K562 (cell line): ENCODE data around the gene OR13J1. TPM values are rescaled to one million over a fixed set of nuclear protein-coding genes. Genes with fewer than 3 reads are reported as not detected.

ENCODE experiments used
- ATAC-seq: fragments of 200-7000 bp; cut with Tn5 transposase; 3 replicates; pipeline ENCODE4 v1.9.1; 2020; ENCODE audit warnings: moderate library complexity
- BruUV-seq: library from RNA; stranded (reverse); fragments of 400-500 nt; replicated peaks from 2 replicates; lab custom pipeline; 2021; lab: Mats Ljungman, UMichigan
- CTCF ChIA-PET: fragments of 300-600 bp; formaldehyde crosslinking; extraction: SDS; loops from one replicate; lab custom pipeline; 2021; ENCODE audit warnings: low intra/inter-chr PET ratio; lab: Yijun Ruan, JAX
- POLR2A ChIA-PET: fragments of 300-600, 350-650 bp; sonication (Branson Sonifier 250); formaldehyde crosslinking; extraction: SDS; loops from one replicate; lab custom pipeline; 2021; ENCODE audit warnings: antibody characterized with exemption, inconsistent platforms; lab: Yijun Ruan, JAX
- DNase-seq, 4 experiments: peaks; one replicate each; pipeline versions ENCODE4 v3.0.0 to v3.0.0-alpha.2; 2011 to 2018; ENCODE audit warnings: low spot score in 3 of 4, mixed read lengths in 3 of 4; ENCODE audit errors: extremely low read depth in 1 of 4
- FAIRE-seq: peaks from 2 replicates; lab custom pipeline; 2011; peaks lifted over from hg19 to GRCh38; lab: Jason Lieb, UNC
- H2AFZ ChIP-seq: 2 replicates; pipeline ENCODE4 v1.6.0; 2011; ENCODE audit warnings: low read depth, low read length, control low read depth, inconsistent platforms
- H3K27ac ChIP-seq: fragments of 200-600 bp; 3 replicates; pipeline ENCODE4 v1.8.0; 2011; ENCODE audit warnings: low read depth, mild to moderate bottlenecking, control low read depth, inconsistent platforms, low read length, moderate library complexity, mixed read lengths; ENCODE audit errors: extremely low read depth
- H3K27me3 ChIP-seq, 2 experiments: fragments of 300-600 bp in 1 of 2; 2 replicates in 1 of 2; 3 replicates in 1 of 2; pipeline versions ENCODE4 v1.6.0 to v1.8.0; 2011; ENCODE audit warnings: inconsistent platforms in 2 of 2, low read length in 2 of 2, mild to moderate bottlenecking in 1 of 2, mixed read lengths in 1 of 2, moderate library complexity in 1 of 2; ENCODE audit not compliant: control insufficient read depth in 2 of 2, insufficient read depth in 2 of 2
- H3K36me3 ChIP-seq: fragments of 300-600 bp; 3 replicates; pipeline ENCODE4 v1.8.0; 2011; ENCODE audit warnings: mild to moderate bottlenecking, low read length, inconsistent platforms; ENCODE audit not compliant: control insufficient read depth, insufficient read depth
- H3K4me1 ChIP-seq, 2 experiments: fragments of 200-600 bp in 1 of 2; replicated peaks in 1 of 2; 2 replicates in 1 of 2; 3 replicates in 1 of 2; pipeline versions ENCODE4 v1.5.1 to v1.8.0; 2011; ENCODE audit warnings: inconsistent platforms in 2 of 2, low read length in 2 of 2, mild to moderate bottlenecking in 1 of 2, mixed read lengths in 1 of 2, moderate library complexity in 1 of 2; ENCODE audit not compliant: control insufficient read depth in 2 of 2, insufficient read depth in 2 of 2
- H3K4me2 ChIP-seq: 2 replicates; pipeline ENCODE4 v1.6.1; 2011; ENCODE audit warnings: low read length, control low read depth, inconsistent platforms, mixed read lengths; ENCODE audit not compliant: insufficient read depth
- H3K4me3 ChIP-seq: fragments of 200-600 bp; sonication (generic), shearing (Covaris generic); 2 replicates; pipeline ENCODE4 v1.5.1; 2016; ENCODE audit warnings: control low read depth, inconsistent platforms
- H3K79me2 ChIP-seq: fragments of 200-600 bp; 3 replicates; pipeline ENCODE4 v1.8.0; 2011; ENCODE audit warnings: low read length, inconsistent platforms; ENCODE audit not compliant: control insufficient read depth, insufficient read depth
- H3K9ac ChIP-seq, 2 experiments: 2 replicates each; pipeline versions ENCODE4 v1.6.0 to v1.6.1; 2011; ENCODE audit warnings: low read depth in 2 of 2, low read length in 2 of 2, control low read depth in 1 of 2, inconsistent platforms in 1 of 2, mild to moderate bottlenecking in 1 of 2, mixed read lengths in 1 of 2; ENCODE audit not compliant: insufficient read depth in 1 of 2
- H3K9me1 ChIP-seq: one replicate; pipeline ENCODE4 v1.6.0; 2011; ENCODE audit warnings: inconsistent platforms, mild to moderate bottlenecking, low read length, moderate library complexity; ENCODE audit not compliant: control insufficient read depth, insufficient read depth
- H3K9me3 ChIP-seq: replicated peaks from 2 replicates; pipeline ENCODE4 v1.5.1; 2011; ENCODE audit warnings: low read depth, low read length, inconsistent platforms; ENCODE audit not compliant: control insufficient read depth, insufficient read depth
- H4K20me1 ChIP-seq: replicated peaks from 2 replicates; pipeline ENCODE4 v1.6.1; 2011; ENCODE audit warnings: low read length, inconsistent platforms, mixed read lengths; ENCODE audit not compliant: control insufficient read depth, insufficient read depth
- DDX20 ChIP-seq: fragments of 450-650 bp; IDR thresholded peaks from 2 replicates; pipeline ENCODE4 v1.6.1; 2016; ENCODE audit warnings: missing genetic modification characterization, low read depth, mild to moderate bottlenecking, missing compliant biosample characterization, moderate library complexity
- DMBX1 ChIP-seq: fragments of 250-450 bp; sonication (Bioruptor Pico); IDR thresholded peaks from 2 replicates; pipeline ENCODE4 v1.8.0; 2022; ENCODE audit warnings: inconsistent platforms, mild to moderate bottlenecking, moderate library complexity, borderline replicate concordance
- E2F6 ChIP-seq, 2 experiments: IDR thresholded peaks; 2 replicates each; pipeline ENCODE4 v1.6.1; 2011; ENCODE audit warnings: borderline replicate concordance in 1 of 2, control low read depth in 1 of 2, low read depth in 1 of 2, low read length in 1 of 2, mild to moderate bottlenecking in 1 of 2, mixed read lengths in 1 of 2, moderate library complexity in 1 of 2; ENCODE audit not compliant: insufficient read depth in 1 of 2, insufficient read length in 1 of 2, poor library complexity in 1 of 2, severe bottlenecking in 1 of 2; ENCODE audit errors: extremely low read depth in 1 of 2
- FOXJ2 ChIP-seq: fragments of 200-800 bp; sonication (Bioruptor generic); IDR thresholded peaks from 2 replicates; pipeline ENCODE4 v1.6.1; 2016; ENCODE audit warnings: missing genetic modification characterization, missing compliant biosample characterization
- HCFC1 ChIP-seq: IDR thresholded peaks from 2 replicates; pipeline ENCODE4 v1.6.1; 2012; ENCODE audit warnings: low read depth, low read length, improper control_type of control experiment
- ILF3 ChIP-seq: fragments of 450-650 bp; IDR thresholded peaks from 2 replicates; pipeline ENCODE4 v1.6.1; 2018; ENCODE audit warnings: antibody characterized with exemption, mild to moderate bottlenecking, moderate library complexity, borderline replicate concordance
- PTBP1 ChIP-seq: fragments of 200-400 bp; formaldehyde crosslinking; IDR thresholded peaks from 2 replicates; pipeline ENCODE4 v1.6.1; 2017; ENCODE audit warnings: low read depth, low read length
- SIRT6 ChIP-seq: IDR thresholded peaks from one replicate; pipeline ENCODE4 v1.6.1; 2012; ENCODE audit warnings: low read depth, mild to moderate bottlenecking, control low read depth, inconsistent platforms, low read length, moderate library complexity
- SPI1 ChIP-seq: IDR thresholded peaks from 2 replicates; pipeline ENCODE4 v1.6.1; 2011; ENCODE audit warnings: low read depth, low read length, control low read depth, borderline replicate concordance
- SREBF2 ChIP-seq: sonication (generic); formaldehyde crosslinking; IDR thresholded peaks from 2 replicates; pipeline ENCODE4 v1.4.0; 2020; ENCODE audit warnings: mild to moderate bottlenecking, missing genetic modification reagents
- ZBTB26 ChIP-seq: fragments of 450-650 bp; formaldehyde crosslinking; IDR thresholded peaks from 2 replicates; pipeline ENCODE4 v1.4.0; 2022; ENCODE audit warnings: missing genetic modification characterization
- ZNF280A ChIP-seq: fragments of 450-650 bp; IDR thresholded peaks from 2 replicates; pipeline ENCODE4 v1.6.1; 2018; ENCODE audit warnings: mild to moderate bottlenecking, low read depth; ENCODE audit not compliant: partially characterized antibody
- ZNF778 ChIP-seq: fragments of 450-650 bp; formaldehyde crosslinking; IDR thresholded peaks from 2 replicates; pipeline ENCODE4 v1.4.0; 2020; ENCODE audit warnings: mild to moderate bottlenecking, moderate library complexity
- in situ Hi-C: fragments of 300-500 bp; cut with MboI; formaldehyde crosslinking; loops from 4 replicates; pipeline ENCODE4 v1.15.0; 2018; ENCODE audit warnings: inconsistent platforms, mixed read lengths
- intact Hi-C: fragments of 100-400 bp; cut with micrococcal nuclease; formaldehyde crosslinking; loops from 2 replicates; pipeline ENCODE4 v1.14.2; 2022
- polyA plus RNA-seq, 8 experiments: library from polyadenylated mRNA; depleted of rRNA in 4 of 8; stranded (reverse) in 5 of 8; unstranded in 3 of 8; fragments of >200 nt; fragmentation: Nextera tagmentation in 2 of 8; fragmentation: Illumina TruSeq in 1 of 8; extraction: Ambion mirVana in 2 of 8; extraction: Trizol in 1 of 8; gene quantifications; 2 replicates each; pipeline versions ENCODE4 v1.2.1 to v1.2.3, GENCODE V29; 2011 to 2014; ENCODE audit warnings: inconsistent platforms in 1 of 8, missing spikeins in 1 of 8
- total RNA-seq, 7 experiments: library from RNA; depleted of rRNA in 6 of 7; stranded (reverse); fragments of >200 nt in 6 of 7; fragmentation: Illumina TruSeq in 2 of 7; extraction: Trizol in 2 of 7; gene quantifications; 2 replicates each; pipeline versions ENCODE4 v1.2.1 to v1.2.3, GENCODE V29; 2011 to 2021; ENCODE audit warnings: low replicate concordance in 1 of 7
- TF ChIP-seq, protein P1 (sequence below): sonication (generic); formaldehyde crosslinking; IDR thresholded peaks from 2 replicates; pipeline ENCODE4 v1.8.0; 2022; ENCODE audit warnings: mild to moderate bottlenecking, low read depth, missing genetic modification reagents
- TF ChIP-seq, protein P2 (sequence below): fragments of 250-450 bp; sonication (Bioruptor Pico); IDR thresholded peaks from 2 replicates; pipeline ENCODE4 v1.4.0; 2020
- TF ChIP-seq, protein P3 (sequence below): sonication (generic); formaldehyde crosslinking; IDR thresholded peaks from 2 replicates; pipeline ENCODE4 v1.5.0; 2020; ENCODE audit warnings: missing genetic modification reagents

Gene OR13J1
- total and polyA plus RNA-seq, 9 of the 15 experiments (the other 6 are each of a cell fraction or from before 2014, with no cell fraction given) = not detected

DNA sequence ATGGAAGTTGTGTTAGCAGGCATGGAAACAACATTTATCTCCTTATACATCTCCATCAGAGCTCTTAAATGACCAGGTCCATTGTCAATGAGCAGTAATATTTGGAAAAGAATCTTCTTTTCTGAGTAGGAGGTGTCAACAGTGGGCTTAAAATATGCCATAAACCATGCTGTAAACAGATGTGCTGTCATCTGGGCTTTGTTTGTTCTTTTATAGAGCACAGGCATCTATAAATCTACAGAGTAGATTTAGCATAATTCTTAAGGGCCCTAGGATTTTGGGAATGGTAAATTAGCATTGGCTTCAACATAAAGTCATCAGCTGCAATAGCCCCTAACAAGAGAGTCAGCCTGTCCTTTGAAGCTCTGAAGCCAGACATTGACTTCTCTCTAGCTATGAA, 28.1 kb upstream of the OR13J1 start:
- no peak for FAIRE-seq
- H3K9ac ChIP-seq = no peak overlapping the region
- intact Hi-C loops (no loop called here), in situ Hi-C loops (no loop called here)
- no peak for ATAC-seq
- H3K9me1 ChIP-seq = no peaks in the 10 kb centered on the region
- no peaks in the 10 kb centered on the region for H3K4me1 ChIP-seq
- H3K4me3 ChIP-seq = no peak overlapping the region
- CTCF ChIA-PET = no interaction called here
- no peaks in the 10 kb centered on the region for H4K20me1 ChIP-seq
- no peaks in the 10 kb centered on the region; a peak in 1 of 5 replicates for H3K27me3 ChIP-seq
- no peak overlapping the region for H2AFZ ChIP-seq
- H3K4me2 ChIP-seq = no peak overlapping the region
- no peak for DNase-seq
- no peak overlapping the region for H3K27ac ChIP-seq
- H3K79me2 ChIP-seq = no peaks in the 10 kb centered on the region
- no peaks in the 10 kb centered on the region for H3K9me3 ChIP-seq
- H3K36me3 ChIP-seq = no peaks in the 10 kb centered on the region
- POLR2A ChIA-PET = interaction anchor here (0.7 kb wide), 1 partner anchor 555 kb away, joined by 3 read pairs; no protein-coding TSS in a partner anchor
- BruUV-seq = no TSS peak
- TF ChIP-seq ZNF280A = no peak
- TF ChIP-seq HCFC1 = no peak
- no peak for TF ChIP-seq SIRT6
- TF ChIP-seq ZBTB26 (CRISPR knock-in tag) = no peak
- no peak for TF ChIP-seq SPI1
- TF ChIP-seq SREBF2 (CRISPR knock-in tag) = no peak
- no peak for TF ChIP-seq FOXJ2 (tag)
- TF ChIP-seq ZNF778 = no peak
- TF ChIP-seq, protein P1, sequence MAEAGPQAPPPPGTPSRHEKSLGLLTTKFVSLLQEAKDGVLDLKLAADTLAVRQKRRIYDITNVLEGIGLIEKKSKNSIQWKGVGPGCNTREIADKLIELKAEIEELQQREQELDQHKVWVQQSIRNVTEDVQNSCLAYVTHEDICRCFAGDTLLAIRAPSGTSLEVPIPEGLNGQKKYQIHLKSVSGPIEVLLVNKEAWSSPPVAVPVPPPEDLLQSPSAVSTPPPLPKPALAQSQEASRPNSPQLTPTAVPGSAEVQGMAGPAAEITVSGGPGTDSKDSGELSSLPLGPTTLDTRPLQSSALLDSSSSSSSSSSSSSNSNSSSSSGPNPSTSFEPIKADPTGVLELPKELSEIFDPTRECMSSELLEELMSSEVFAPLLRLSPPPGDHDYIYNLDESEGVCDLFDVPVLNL (CRISPR knock-in tag) = no peak
- no peak for TF ChIP-seq ILF3
- TF ChIP-seq DMBX1 (CRISPR knock-in tag) = no peak
- TF ChIP-seq, protein P2, sequence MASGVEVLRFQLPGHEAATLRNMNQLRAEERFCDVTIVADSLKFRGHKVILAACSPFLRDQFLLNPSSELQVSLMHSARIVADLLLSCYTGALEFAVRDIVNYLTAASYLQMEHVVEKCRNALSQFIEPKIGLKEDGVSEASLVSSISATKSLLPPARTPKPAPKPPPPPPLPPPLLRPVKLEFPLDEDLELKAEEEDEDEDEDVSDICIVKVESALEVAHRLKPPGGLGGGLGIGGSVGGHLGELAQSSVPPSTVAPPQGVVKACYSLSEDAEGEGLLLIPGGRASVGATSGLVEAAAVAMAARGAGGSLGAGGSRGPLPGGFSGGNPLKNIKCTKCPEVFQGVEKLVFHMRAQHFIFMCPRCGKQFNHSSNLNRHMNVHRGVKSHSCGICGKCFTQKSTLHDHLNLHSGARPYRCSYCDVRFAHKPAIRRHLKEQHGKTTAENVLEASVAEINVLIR (CRISPR knock-in tag) = no peak
- no peak for TF ChIP-seq PTBP1
- TF ChIP-seq, protein P3, sequence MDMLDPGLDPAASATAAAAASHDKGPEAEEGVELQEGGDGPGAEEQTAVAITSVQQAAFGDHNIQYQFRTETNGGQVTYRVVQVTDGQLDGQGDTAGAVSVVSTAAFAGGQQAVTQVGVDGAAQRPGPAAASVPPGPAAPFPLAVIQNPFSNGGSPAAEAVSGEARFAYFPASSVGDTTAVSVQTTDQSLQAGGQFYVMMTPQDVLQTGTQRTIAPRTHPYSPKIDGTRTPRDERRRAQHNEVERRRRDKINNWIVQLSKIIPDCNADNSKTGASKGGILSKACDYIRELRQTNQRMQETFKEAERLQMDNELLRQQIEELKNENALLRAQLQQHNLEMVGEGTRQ = no peak
- no peak for TF ChIP-seq DDX20 (tag)
- TF ChIP-seq E2F6 (IDR thresholded peaks at IDR 0.05; ENCODE audit: borderline replicate concordance in 1 of 2, extremely low read depth in 1 of 2, insufficient read depth in 1 of 2, insufficient read length in 1 of 2, low read depth in 1 of 2, low read length in 1 of 2, poor library complexity in 1 of 2, severe bottlenecking in 1 of 2) = no peak
